ENCODE data around the gene OR2V1. TPM values are rescaled to one million over a fixed set of nuclear protein-coding genes. Genes with fewer than 3 reads are reported as not detected.

The OR2V1 gene
- total RNA-seq, 1 experiment from 2014 or later = not detected

GRCh38 chr5:181158869-181159268 is 27.9 kb upstream of the OR2V1 start (continued):
- no peak for TF ChIP-seq ZNF274 (IDR thresholded peaks at IDR 0.05; ENCODE audit: low read depth, low read length)
- no peak for TF ChIP-seq CBX3 (IDR thresholded peaks at IDR 0.05; ENCODE audit: low read depth)
- TF ChIP-seq SP1 (IDR thresholded peaks at IDR 0.05; ENCODE audit: low read depth) = no peak
- no peak for TF ChIP-seq SRF (IDR thresholded peaks at IDR 0.05; ENCODE audit: low read depth)
- no peak for TF ChIP-seq ZBTB33 (IDR thresholded peaks at IDR 0.05; ENCODE audit: extremely low read depth, insufficient replicate concordance, low read length)
- TF ChIP-seq ELF1 (IDR thresholded peaks at IDR 0.05; ENCODE audit: borderline replicate concordance, low read depth) = no peak

- ChIA-PET POLR2A (no interaction called here), RAD21 (ENCODE audit: low non-redundant PET in 1 of 2, low total read pairs in 2 of 2, uncharacterized antibody in 2 of 2, unreplicated experiment in 2 of 2) (no interaction called here), CTCF (no interaction called here)
- Histone ChIP-seq H3K4me3 (replicated peaks in 1 of 2; ENCODE audit: low read depth in 1 of 2, low read length in 2 of 2) (no peak overlapping the region), H3K4me2 (ENCODE audit: low read length) (no peak overlapping the region), H4K20me1 (ENCODE audit: insufficient read depth) (no peaks in the 10 kb centered on the region), H3K9me2 (ENCODE audit: insufficient read depth) (no peaks in the 10 kb centered on the region), H3K9me3 (ENCODE audit: control insufficient read depth in 1 of 2, insufficient read depth in 1 of 2, low read depth in 1 of 2, low read length in 2 of 2) (no peaks in the 10 kb centered on the region), H3K9ac (ENCODE audit: low read length) (no peak overlapping the region), H3K27ac (ENCODE audit: low read depth, low read length) (no peak overlapping the region), H2AFZ (ENCODE audit: low read depth, low read length, poor library complexity, severe bottlenecking) (no peak overlapping the region), H3K36me3 (ENCODE audit: control insufficient read depth in 1 of 2, insufficient read depth in 2 of 2, low read length in 2 of 2) (no peaks in the 10 kb centered on the region), H3K27me3 (ENCODE audit: insufficient read depth, low read length) (no peaks in the 10 kb centered on the region), H3K4me1 (ENCODE audit: control insufficient read depth in 1 of 2, insufficient read depth in 2 of 2, low read length in 2 of 2) (peaks cover 11 to 24% of the 10 kb centered on the region in 2 experiments), H3K79me2 (ENCODE audit: insufficient read depth, low read length) (no peaks in the 10 kb centered on the region)
- TF ChIP-seq SIN3A (IDR thresholded peaks at IDR 0.05; ENCODE audit: low read depth) = no peak
- no peak for TF ChIP-seq EZH2phosphoT487 (IDR thresholded peaks at IDR 0.05; ENCODE audit: borderline replicate concordance)
- BruUV-seq (replicated peaks) = no TSS peak
- ATAC-seq (no peak), DNase-seq (ENCODE audit: low read depth, low spot score) (no peak)
- intact Hi-C loops (cut with micrococcal nuclease) = loop anchor here (10.0 kb wide), 1 partner anchor 112 kb away; the partner anchor contains the start of gene BTNL9
Observed at GRCh38 chr5:181156758-181157157, 25.8 kb upstream of the OR2V1 start.
